DND-41 (cell line): ENCODE data around the gene FAM107B.

Source experiments
- ATAC-seq: fragments of 200-7000 bp; cut with Tn5 transposase; 3 replicates; pipeline ENCODE4 v1.9.1; 2021; ENCODE audit warnings: low read depth; ENCODE audit not compliant: insufficient read depth
- DNase-seq: peaks from one replicate; pipeline ENCODE4 v3.0.0-alpha.2; 2020
- H2AFZ ChIP-seq: 2 replicates; pipeline ENCODE4 v1.6.0; 2012; ENCODE audit warnings: low read depth, low read length
- H3K27ac ChIP-seq: 2 replicates; pipeline ENCODE4 v1.5.1; 2012; ENCODE audit warnings: low read length, inconsistent platforms
- H3K27me3 ChIP-seq: fragments of 200-600 bp; sonication (generic); 2 replicates; pipeline ENCODE4 v1.6.0; 2012; ENCODE audit warnings: low read length, mild to moderate bottlenecking, inconsistent platforms; ENCODE audit not compliant: insufficient read depth, poor library complexity
- H3K36me3 ChIP-seq: 2 replicates; pipeline ENCODE4 v1.5.1; 2012; ENCODE audit warnings: low read length, inconsistent platforms; ENCODE audit not compliant: insufficient read depth
- H3K4me1 ChIP-seq: 2 replicates; pipeline ENCODE4 v1.5.1; 2012; ENCODE audit warnings: mild to moderate bottlenecking, low read length; ENCODE audit not compliant: insufficient read depth
- H3K4me2 ChIP-seq: 2 replicates; pipeline ENCODE4 v1.6.0; 2012; ENCODE audit warnings: mild to moderate bottlenecking, moderate library complexity, low read length, inconsistent platforms; ENCODE audit not compliant: insufficient read depth
- H3K4me3 ChIP-seq, 2 experiments: fragments of 200-600 bp in 1 of 2; shearing (Covaris generic) in 1 of 2; 2 replicates each; pipeline ENCODE4 v1.5.1; 2012 to 2016; ENCODE audit warnings: inconsistent platforms in 2 of 2, low read length in 2 of 2, mild to moderate bottlenecking in 2 of 2, low read depth in 1 of 2, moderate library complexity in 1 of 2
- H3K79me2 ChIP-seq: 2 replicates; pipeline ENCODE4 v1.6.0; 2012; ENCODE audit warnings: low read length, inconsistent platforms; ENCODE audit not compliant: insufficient read depth
- H3K9ac ChIP-seq: 2 replicates; pipeline ENCODE4 v1.6.0; 2012; ENCODE audit warnings: low read depth, mild to moderate bottlenecking, inconsistent platforms, low read length, moderate library complexity
- H3K9me3 ChIP-seq: 2 replicates; pipeline ENCODE4 v1.5.1; 2012; ENCODE audit warnings: low read length, moderate library complexity, mild to moderate bottlenecking, inconsistent platforms; ENCODE audit not compliant: insufficient read depth, severe bottlenecking
- H4K20me1 ChIP-seq: 2 replicates; pipeline ENCODE4 v1.6.0; 2012; ENCODE audit warnings: low read length; ENCODE audit not compliant: insufficient read depth
- EZH2 ChIP-seq: IDR thresholded peaks from 3 replicates; pipeline ENCODE4 v1.6.1; 2012; ENCODE audit warnings: borderline replicate concordance, low read depth, mild to moderate bottlenecking, moderate library complexity, low read length, inconsistent platforms; ENCODE audit not compliant: severe bottlenecking
- TF ChIP-seq, protein P1 (sequence below): IDR thresholded peaks from 2 replicates; pipeline ENCODE4 v1.5.1; 2012; ENCODE audit warnings: borderline replicate concordance, low read length, moderate library complexity, mild to moderate bottlenecking; ENCODE audit not compliant: poor library complexity, severe bottlenecking; ENCODE audit errors: extremely low read depth

Gene FAM107B

DNA sequence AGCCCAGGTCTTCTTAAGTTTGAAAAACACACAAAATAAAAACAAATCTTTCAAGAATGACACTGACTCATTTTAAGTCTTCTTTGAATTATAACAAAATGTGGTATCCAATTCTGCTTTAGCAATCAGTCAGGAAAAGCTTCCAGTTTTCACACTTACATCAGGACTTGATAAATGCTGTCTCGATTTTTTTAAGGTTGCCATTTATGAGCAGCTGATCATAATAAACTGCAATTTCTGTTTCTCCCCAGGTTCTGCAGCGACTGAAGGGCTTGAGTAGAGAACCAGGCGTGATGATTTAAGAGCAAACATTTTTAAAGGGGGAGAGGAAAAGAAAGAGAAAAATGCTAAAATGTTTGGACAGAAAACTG lies 71.1 kb downstream of the FAM107B start:
- DNase-seq: no peak
- H3K36me3 ChIP-seq: no peaks in the 10 kb centered on the region
- H3K9me3 ChIP-seq: no peaks in the 10 kb centered on the region
- no peaks in the 10 kb centered on the region for H3K27me3 ChIP-seq
- H4K20me1 ChIP-seq: no peaks in the 10 kb centered on the region
- no peak for ATAC-seq
- no peak overlapping the region for H3K4me3 ChIP-seq
- no peak overlapping the region for H3K9ac ChIP-seq
- no peak overlapping the region for H3K27ac ChIP-seq
- no peak overlapping the region for H2AFZ ChIP-seq
- no peak overlapping the region for H3K4me2 ChIP-seq
- no peaks in the 10 kb centered on the region for H3K79me2 ChIP-seq
- H3K4me1 ChIP-seq: no peaks in the 10 kb centered on the region
- TF ChIP-seq EZH2: no peak

DNA sequence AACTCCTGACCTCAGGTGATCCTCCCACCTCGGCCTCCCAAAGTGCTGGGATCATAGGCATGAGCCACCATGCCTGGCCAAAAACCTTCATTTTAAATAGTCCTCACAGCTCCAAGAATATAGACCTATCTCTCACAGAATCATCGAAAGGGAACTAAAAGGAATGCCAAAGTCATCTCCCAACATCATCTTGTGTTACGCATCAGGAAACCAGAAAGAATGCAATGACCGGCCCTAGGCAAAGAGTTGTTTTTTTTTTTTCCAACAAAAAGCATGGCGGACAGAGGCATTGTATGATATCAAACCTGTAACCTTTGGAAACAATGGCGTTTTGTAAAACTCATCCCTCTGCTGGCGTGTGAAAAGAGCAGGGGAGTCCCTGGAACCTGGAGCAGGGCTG lies 73.2 kb downstream of the FAM107B start:
- Histone ChIP-seq H3K4me3 (no peak overlapping the region), H3K4me1 (no peaks in the 10 kb centered on the region), H3K27ac (no peak overlapping the region), H3K36me3 (no peaks in the 10 kb centered on the region), H3K79me2 (no peaks in the 10 kb centered on the region), H3K9ac (no peak overlapping the region), H2AFZ (no peak overlapping the region), H3K9me3 (no peaks in the 10 kb centered on the region), H3K4me2 (no peak overlapping the region), H3K27me3 (no peaks in the 10 kb centered on the region), H4K20me1 (no peaks in the 10 kb centered on the region)
- no peak for DNase-seq
- no peak for ATAC-seq
- no peak for TF ChIP-seq EZH2
- TF ChIP-seq, protein P1, sequence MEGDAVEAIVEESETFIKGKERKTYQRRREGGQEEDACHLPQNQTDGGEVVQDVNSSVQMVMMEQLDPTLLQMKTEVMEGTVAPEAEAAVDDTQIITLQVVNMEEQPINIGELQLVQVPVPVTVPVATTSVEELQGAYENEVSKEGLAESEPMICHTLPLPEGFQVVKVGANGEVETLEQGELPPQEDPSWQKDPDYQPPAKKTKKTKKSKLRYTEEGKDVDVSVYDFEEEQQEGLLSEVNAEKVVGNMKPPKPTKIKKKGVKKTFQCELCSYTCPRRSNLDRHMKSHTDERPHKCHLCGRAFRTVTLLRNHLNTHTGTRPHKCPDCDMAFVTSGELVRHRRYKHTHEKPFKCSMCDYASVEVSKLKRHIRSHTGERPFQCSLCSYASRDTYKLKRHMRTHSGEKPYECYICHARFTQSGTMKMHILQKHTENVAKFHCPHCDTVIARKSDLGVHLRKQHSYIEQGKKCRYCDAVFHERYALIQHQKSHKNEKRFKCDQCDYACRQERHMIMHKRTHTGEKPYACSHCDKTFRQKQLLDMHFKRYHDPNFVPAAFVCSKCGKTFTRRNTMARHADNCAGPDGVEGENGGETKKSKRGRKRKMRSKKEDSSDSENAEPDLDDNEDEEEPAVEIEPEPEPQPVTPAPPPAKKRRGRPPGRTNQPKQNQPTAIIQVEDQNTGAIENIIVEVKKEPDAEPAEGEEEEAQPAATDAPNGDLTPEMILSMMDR: no peak

DNA sequence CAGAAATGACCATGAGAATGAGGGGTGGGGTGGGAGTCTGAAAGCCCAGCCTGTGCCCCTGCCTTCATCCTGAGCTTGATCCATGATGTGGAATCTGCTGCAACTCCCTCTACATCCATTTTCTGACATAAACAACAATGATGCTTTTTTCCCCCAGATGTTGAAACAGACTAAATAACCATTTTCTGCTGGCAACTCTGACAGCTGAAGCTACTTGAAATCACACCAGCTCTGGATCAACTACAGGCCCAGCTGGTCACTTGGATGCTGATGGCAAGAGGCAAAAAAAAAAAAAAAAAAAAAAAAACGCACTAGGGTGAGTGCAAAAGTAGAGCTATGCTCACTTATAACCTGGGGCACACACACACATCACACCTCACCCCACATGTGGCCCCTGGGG lies 74.2 kb downstream of the FAM107B start:
- Histone ChIP-seq H4K20me1 (no peaks in the 10 kb centered on the region), H3K9ac (no peak overlapping the region), H3K36me3 (no peaks in the 10 kb centered on the region), H3K79me2 (no peaks in the 10 kb centered on the region), H3K9me3 (no peaks in the 10 kb centered on the region), H3K27me3 (no peaks in the 10 kb centered on the region), H3K4me2 (no peak overlapping the region), H2AFZ (no peak overlapping the region), H3K4me1 (no peaks in the 10 kb centered on the region), H3K27ac (no peak overlapping the region), H3K4me3 (no peak overlapping the region)
- ATAC-seq: no peak
- no peak for DNase-seq
- TF ChIP-seq EZH2: no peak
- TF ChIP-seq, protein P1: no peak

DNA sequence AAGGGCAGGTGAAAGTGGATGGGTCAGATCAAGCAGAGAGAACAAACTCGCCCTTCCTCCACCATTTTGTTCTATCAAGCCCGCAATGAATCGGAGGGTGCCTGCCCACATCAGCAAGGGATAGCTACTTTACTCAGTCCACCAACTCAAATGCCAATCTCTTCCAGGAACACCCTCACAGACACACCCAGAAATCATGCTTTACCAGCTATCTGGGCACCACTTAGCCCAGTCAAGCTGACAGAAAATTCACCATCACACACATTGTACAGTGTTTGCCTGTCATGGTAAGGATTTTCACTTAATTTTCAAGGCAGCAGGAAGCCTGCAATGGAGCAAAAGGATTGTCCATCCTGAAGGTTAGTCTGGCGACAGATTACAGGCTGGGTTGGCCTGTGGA lies 75.2 kb downstream of the FAM107B start:
- no peak overlapping the region for H3K9ac ChIP-seq
- H4K20me1 ChIP-seq: no peaks in the 10 kb centered on the region
- TF ChIP-seq EZH2: no peak
- TF ChIP-seq, protein P1: no peak
- H3K79me2 ChIP-seq: no peaks in the 10 kb centered on the region
- no peak overlapping the region for H2AFZ ChIP-seq
- H3K27ac ChIP-seq: no peak overlapping the region
- H3K4me3 ChIP-seq: no peak overlapping the region
- no peak for DNase-seq
- H3K27me3 ChIP-seq: no peaks in the 10 kb centered on the region
- H3K4me2 ChIP-seq: no peak overlapping the region
- no peaks in the 10 kb centered on the region for H3K4me1 ChIP-seq
- no peaks in the 10 kb centered on the region for H3K9me3 ChIP-seq
- H3K36me3 ChIP-seq: no peaks in the 10 kb centered on the region
- ATAC-seq: no peak
